Endodermal cell (in vitro differentiated cells): Measurements from ENCODE around the gene ZNF184. TPM values are rescaled to one million over a fixed set of nuclear protein-coding genes. Genes with fewer than 3 reads are reported as not detected.

Experiments used
- DNase-seq: peaks from one replicate; pipeline ENCODE4 v3.0.0-alpha.2; 2017
- H3K27ac ChIP-seq: 2 replicates; pipeline ENCODE4 v1.5.1; 2013; ENCODE audit warnings: mild to moderate bottlenecking, low read depth, low read length, moderate library complexity
- H3K27me3 ChIP-seq: 2 replicates; pipeline ENCODE4 v1.6.1; 2013; ENCODE audit warnings: mild to moderate bottlenecking, low read length, moderate library complexity; ENCODE audit not compliant: insufficient read depth, control insufficient read depth, poor library complexity, severe bottlenecking
- H3K36me3 ChIP-seq: 2 replicates; pipeline ENCODE4 v1.7.0; 2013; ENCODE audit warnings: mild to moderate bottlenecking, low read length, moderate library complexity; ENCODE audit not compliant: control insufficient read depth, insufficient read depth
- H3K4me1 ChIP-seq: one replicate; pipeline ENCODE4 v1.7.0; 2013; ENCODE audit warnings: low read length; ENCODE audit not compliant: control insufficient read depth, insufficient read depth
- H3K4me3 ChIP-seq: 2 replicates; pipeline ENCODE4 v1.5.1; 2013; ENCODE audit warnings: mild to moderate bottlenecking, low read length, moderate library complexity
- H3K9ac ChIP-seq: 2 replicates; pipeline ENCODE4 v1.6.1; 2013; ENCODE audit warnings: mild to moderate bottlenecking, low read length, moderate library complexity; ENCODE audit not compliant: poor library complexity, severe bottlenecking; ENCODE audit errors: extremely low read depth
- H3K9me3 ChIP-seq: 2 replicates; pipeline ENCODE4 v1.6.1; 2013; ENCODE audit warnings: mild to moderate bottlenecking, low read length, moderate library complexity; ENCODE audit not compliant: control insufficient read depth
- H3K27ac Mint-ChIP-seq: 2 replicates; pipeline ENCODE4 v1.8.0; 2020; ENCODE audit warnings: mixed read lengths
- H3K27me3 Mint-ChIP-seq: 2 replicates; pipeline ENCODE4 v1.8.0; 2021; ENCODE audit warnings: mild to moderate bottlenecking, mixed read lengths; ENCODE audit not compliant: insufficient read depth
- H3K36me3 Mint-ChIP-seq: 2 replicates; pipeline ENCODE4 v1.8.0; 2020; ENCODE audit warnings: low read depth, mixed read lengths
- H3K4me1 Mint-ChIP-seq: 2 replicates; pipeline ENCODE4 v1.8.0; 2020; ENCODE audit warnings: mixed read lengths
- H3K4me3 Mint-ChIP-seq: 2 replicates; pipeline ENCODE4 v1.8.0; 2020; ENCODE audit warnings: mild to moderate bottlenecking, moderate library complexity, mixed read lengths
- H3K9me3 Mint-ChIP-seq: 2 replicates; pipeline ENCODE4 v1.8.0; 2020; ENCODE audit warnings: mild to moderate bottlenecking, mixed read lengths
- WGBS, 2 experiments: methylation state at CpG; one replicate each; pipeline versions ENCODE4 v1.1.5 to v1.1.7; 2013; ENCODE audit warnings: missing lambda C conversion rate in 2 of 2, mixed read lengths in 1 of 2; ENCODE audit not compliant: insufficient coverage in 1 of 2, insufficient read length in 1 of 2; 5-methylcytosine and 5-hydroxymethylcytosine counted together
- total RNA-seq, 2 donors: library from RNA; stranded (reverse); fragmentation: NEBNext Ultra II Directional in 1 of 2; extraction: Animal tissue kit (Norgen Biotek cat#: 25700) in 1 of 2; gene quantifications; 2 replicates in 1 of 2; 3 replicates in 1 of 2; pipeline ENCODE4 v1.2.1, GENCODE V29; 2021
- TF ChIP-seq, protein P1 (sequence below): fragments of 200-600 bp; sonication (generic); conservative IDR thresholded peaks from 2 replicates; pipeline ENCODE4 v1.5.0; 2021; ENCODE audit warnings: antibody characterized with exemption, mild to moderate bottlenecking

Gene ZNF184
- total RNA-seq, 2 donors from 2014 or later, result 9.2 to 16.5 TPM

DNA sequence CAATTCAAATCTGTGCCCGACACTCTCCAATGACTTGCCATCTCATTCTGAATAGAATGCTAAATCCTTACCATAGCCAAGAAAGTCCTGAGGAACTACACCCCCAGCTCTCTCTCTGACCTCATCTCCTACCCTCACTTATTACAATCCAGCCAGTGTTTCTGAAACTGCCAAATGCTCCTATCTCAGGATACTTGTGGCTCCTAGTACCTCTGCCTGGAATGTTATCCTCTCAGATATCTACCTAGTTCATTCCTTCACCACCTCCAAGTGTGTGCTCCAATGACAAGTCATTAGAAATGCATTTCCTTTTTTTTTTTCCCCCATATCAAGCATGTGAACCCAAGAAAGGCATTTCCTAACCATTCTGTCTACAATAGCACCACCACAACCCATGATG is 24.4 kb downstream of the ZNF184 start:
- no peak overlapping the region for H3K9ac ChIP-seq
- no peak overlapping the region for H3K4me3 ChIP-seq
- Mint-ChIP-seq H3K27me3 (no peaks in the 10 kb centered on the region), H3K4me3 (no peak overlapping the region), H3K4me1 (no peaks in the 10 kb centered on the region), H3K27ac (no peak overlapping the region), H3K9me3 (peaks cover 71% of the 10 kb centered on the region), H3K36me3 (peaks cover 55% of the 10 kb centered on the region)
- H3K4me1 ChIP-seq, result no peaks in the 10 kb centered on the region
- H3K27ac ChIP-seq, result no peak overlapping the region
- peaks cover 39% of the 10 kb centered on the region for H3K36me3 ChIP-seq
- TF ChIP-seq, protein P1, sequence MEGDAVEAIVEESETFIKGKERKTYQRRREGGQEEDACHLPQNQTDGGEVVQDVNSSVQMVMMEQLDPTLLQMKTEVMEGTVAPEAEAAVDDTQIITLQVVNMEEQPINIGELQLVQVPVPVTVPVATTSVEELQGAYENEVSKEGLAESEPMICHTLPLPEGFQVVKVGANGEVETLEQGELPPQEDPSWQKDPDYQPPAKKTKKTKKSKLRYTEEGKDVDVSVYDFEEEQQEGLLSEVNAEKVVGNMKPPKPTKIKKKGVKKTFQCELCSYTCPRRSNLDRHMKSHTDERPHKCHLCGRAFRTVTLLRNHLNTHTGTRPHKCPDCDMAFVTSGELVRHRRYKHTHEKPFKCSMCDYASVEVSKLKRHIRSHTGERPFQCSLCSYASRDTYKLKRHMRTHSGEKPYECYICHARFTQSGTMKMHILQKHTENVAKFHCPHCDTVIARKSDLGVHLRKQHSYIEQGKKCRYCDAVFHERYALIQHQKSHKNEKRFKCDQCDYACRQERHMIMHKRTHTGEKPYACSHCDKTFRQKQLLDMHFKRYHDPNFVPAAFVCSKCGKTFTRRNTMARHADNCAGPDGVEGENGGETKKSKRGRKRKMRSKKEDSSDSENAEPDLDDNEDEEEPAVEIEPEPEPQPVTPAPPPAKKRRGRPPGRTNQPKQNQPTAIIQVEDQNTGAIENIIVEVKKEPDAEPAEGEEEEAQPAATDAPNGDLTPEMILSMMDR, result no peak
- 92% methylated on average over 1 of the region's 1 CpG; no CpG with 5 or more reads in 1 of the 2 experiments for WGBS, 2 experiments
- no peak for DNase-seq
- H3K9me3 ChIP-seq, result peaks cover 80% of the 10 kb centered on the region
- H3K27me3 ChIP-seq, result no peaks in the 10 kb centered on the region

DNA sequence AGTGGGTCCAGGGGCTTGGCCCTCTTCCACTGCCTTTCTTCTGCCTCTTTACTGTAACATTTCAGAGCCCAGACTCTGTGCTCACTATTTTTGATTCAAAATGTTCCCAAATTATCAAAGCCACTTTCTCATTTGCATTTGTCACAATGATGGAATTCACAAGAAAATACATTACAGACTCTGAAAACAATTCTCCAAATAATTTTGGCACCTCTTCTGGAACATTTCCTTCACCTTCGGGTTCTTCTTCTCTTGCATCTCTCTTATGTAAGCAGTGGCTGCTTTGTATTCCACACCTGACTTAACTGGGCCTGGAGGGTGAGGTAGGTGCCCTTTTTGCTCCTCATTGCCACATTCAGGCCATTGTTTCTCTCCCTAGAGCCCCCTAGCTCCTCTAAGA is 30.0 kb downstream of the ZNF184 start:
- H3K27ac ChIP-seq, result no peak overlapping the region
- no peaks in the 10 kb centered on the region for H3K27me3 ChIP-seq
- peaks cover 29% of the 10 kb centered on the region for H3K9me3 ChIP-seq
- H3K27ac Mint-ChIP-seq, result no peak overlapping the region
- H3K4me3 Mint-ChIP-seq, result no peak overlapping the region
- TF ChIP-seq, protein P1, result no peak
- H3K4me3 ChIP-seq, result no peak overlapping the region
- H3K9ac ChIP-seq, result no peak overlapping the region
- DNase-seq, result no peak
- 91 to 100% methylated on average over 1 of the region's 1 CpG for WGBS, 2 experiments
- no peaks in the 10 kb centered on the region for H3K27me3 Mint-ChIP-seq
- H3K36me3 ChIP-seq, result no peaks in the 10 kb centered on the region
- peaks cover 4% of the 10 kb centered on the region for H3K36me3 Mint-ChIP-seq
- no peaks in the 10 kb centered on the region for H3K4me1 Mint-ChIP-seq
- H3K9me3 Mint-ChIP-seq, result peaks cover 16% of the 10 kb centered on the region
- no peaks in the 10 kb centered on the region for H3K4me1 ChIP-seq

DNA sequence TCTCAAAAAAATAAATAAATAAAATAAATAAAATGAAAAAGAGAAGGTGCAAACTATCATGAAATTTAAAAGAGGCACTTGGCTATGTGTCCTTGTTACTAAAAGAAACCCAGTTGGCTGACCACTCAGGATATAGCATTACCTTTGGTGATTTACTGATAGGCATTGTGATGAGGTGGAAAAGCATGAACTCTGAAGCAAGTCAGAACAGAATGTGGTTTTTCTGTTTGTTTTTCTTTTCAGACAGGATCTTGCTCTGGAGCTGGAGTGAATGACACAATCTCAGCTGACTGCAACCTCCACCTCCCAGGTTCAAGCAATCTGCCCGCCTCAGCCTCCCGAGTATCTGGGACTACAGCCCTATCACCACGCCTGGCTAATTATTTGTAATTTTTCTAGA is 31.9 kb downstream of the ZNF184 start:
- Mint-ChIP-seq H3K27me3 (no peaks in the 10 kb centered on the region), H3K27ac (no peak overlapping the region), H3K9me3 (peaks cover 3% of the 10 kb centered on the region), H3K36me3 (no peaks in the 10 kb centered on the region), H3K4me1 (no peaks in the 10 kb centered on the region), H3K4me3 (no peak overlapping the region)
- TF ChIP-seq, protein P1, result no peak
- no peaks in the 10 kb centered on the region for H3K36me3 ChIP-seq
- no peak overlapping the region for H3K27ac ChIP-seq
- 92% methylated on average over 3 of the region's 3 CpGs; no CpG with 5 or more reads in 1 of the 2 experiments for WGBS, 2 experiments
- no peaks in the 10 kb centered on the region for H3K27me3 ChIP-seq
- no peak overlapping the region for H3K9ac ChIP-seq
- DNase-seq, result no peak
- no peaks in the 10 kb centered on the region for H3K4me1 ChIP-seq
- H3K4me3 ChIP-seq, result no peak overlapping the region
- H3K9me3 ChIP-seq, result peaks cover 23% of the 10 kb centered on the region
